HepG2 (cell line): ENCODE data around the gene MGST2. TPM values are rescaled to one million over a fixed set of nuclear protein-coding genes. Genes with fewer than 3 reads are reported as not detected.
A peak's percentile ranks its signal among the peaks of the same experiment; 100 is the strongest.

Experiments used
- ATAC-seq: fragments of 200-7000 bp; cut with Tn5 transposase; 3 replicates; pipeline ENCODE4 v1.9.1; 2020; ENCODE audit warnings: mild to moderate bottlenecking, moderate library complexity
- BruUV-seq: library from RNA; stranded (reverse); fragments of 400-500 nt; replicated peaks from 2 replicates; lab custom pipeline; 2021; lab: Mats Ljungman, UMichigan
- CTCF ChIA-PET: fragments of 300-600 bp; formaldehyde crosslinking; extraction: SDS; loops from one replicate; lab custom pipeline; 2021; ENCODE audit warnings: low total read pairs, inconsistent platforms, low intra/inter-chr PET ratio; lab: Yijun Ruan, JAX
- POLR2A ChIA-PET: fragments of 350-600 bp; sonication (Branson Sonifier 250); formaldehyde crosslinking; loops from one replicate; lab custom pipeline; 2020; ENCODE audit warnings: antibody characterized with exemption, inconsistent platforms; lab: Yijun Ruan, JAX
- DNase-seq: peaks from one replicate; pipeline ENCODE4 v3.0.0-alpha.2; 2015; ENCODE audit warnings: low spot score
- FAIRE-seq: peaks from 3 replicates; lab custom pipeline; 2011; peaks lifted over from hg19 to GRCh38; lab: Jason Lieb, UNC
- H2AFZ ChIP-seq: one replicate; pipeline ENCODE4 v1.6.1; 2011; ENCODE audit warnings: low read length, inconsistent platforms
- H3K27ac ChIP-seq: fragments of 300-600 bp; 3 replicates; pipeline ENCODE4 v1.8.0; 2011; ENCODE audit warnings: mixed run types, mild to moderate bottlenecking, mixed read lengths, low read length, inconsistent platforms; ENCODE audit not compliant: insufficient read depth; ENCODE audit errors: extremely low read length
- H3K27me3 ChIP-seq, 2 experiments: fragments of 200-600 bp in 1 of 2; 2 replicates in 1 of 2; 3 replicates in 1 of 2; pipeline versions ENCODE4 v1.6.0 to v1.8.0; 2011; ENCODE audit warnings: low read length in 2 of 2, mild to moderate bottlenecking in 2 of 2, moderate library complexity in 2 of 2, inconsistent platforms in 1 of 2; ENCODE audit not compliant: insufficient read depth in 2 of 2, control insufficient read depth in 1 of 2
- H3K36me3 ChIP-seq, 2 experiments: fragments of 200-600 bp in 1 of 2; replicated peaks in 1 of 2; 2 replicates in 1 of 2; 3 replicates in 1 of 2; pipeline versions ENCODE4 v1.5.1 to v1.8.0; 2011; ENCODE audit warnings: low read length in 2 of 2, inconsistent platforms in 1 of 2; ENCODE audit not compliant: insufficient read depth in 2 of 2, control insufficient read depth in 1 of 2
- H3K4me1 ChIP-seq: 2 replicates; pipeline ENCODE4 v1.5.1; 2012; ENCODE audit warnings: low read length, inconsistent platforms; ENCODE audit not compliant: insufficient read depth
- H3K4me2 ChIP-seq: 2 replicates; pipeline ENCODE4 v1.6.0; 2011; ENCODE audit warnings: low read depth, low read length, inconsistent platforms
- H3K4me3 ChIP-seq, 3 experiments: fragments of 200-600 bp in 1 of 3; sonication (generic), shearing (Covaris generic) in 1 of 3; replicated peaks in 1 of 3; 2 replicates each; pipeline ENCODE4 v1.5.1; 2011 to 2016; ENCODE audit warnings: low read length in 3 of 3, inconsistent platforms in 2 of 3, low read depth in 2 of 3, mild to moderate bottlenecking in 2 of 3, control low read depth in 1 of 3, mixed read lengths in 1 of 3; ENCODE audit not compliant: insufficient read depth in 1 of 3
- H3K79me2 ChIP-seq: one replicate; pipeline ENCODE4 v1.6.1; 2011; ENCODE audit warnings: low read length, inconsistent platforms; ENCODE audit not compliant: insufficient read depth
- H3K9ac ChIP-seq: 2 replicates; pipeline ENCODE4 v1.6.0; 2011; ENCODE audit warnings: mild to moderate bottlenecking, low read depth, low read length, inconsistent platforms; ENCODE audit not compliant: insufficient read depth
- H3K9me3 ChIP-seq: 2 replicates; pipeline ENCODE4 v1.5.1; 2012; ENCODE audit warnings: mild to moderate bottlenecking, low read length
- H4K20me1 ChIP-seq: 2 replicates; pipeline ENCODE4 v1.6.0; 2011; ENCODE audit warnings: inconsistent platforms, mild to moderate bottlenecking, low read length, moderate library complexity; ENCODE audit not compliant: insufficient read depth
- CEBPB ChIP-seq: IDR thresholded peaks from 2 replicates; pipeline ENCODE4 v1.6.1; 2011; ENCODE audit warnings: low read depth, low read length, improper control_type of control experiment, borderline replicate concordance
- FOXM1 ChIP-seq: sonication (generic); formaldehyde crosslinking; IDR thresholded peaks from 2 replicates; pipeline ENCODE4 v1.5.0; 2020; ENCODE audit warnings: missing genetic modification reagents
- KDM5B ChIP-seq: sonication (generic); formaldehyde crosslinking; IDR thresholded peaks from 2 replicates; pipeline ENCODE4 v1.4.0; 2020; ENCODE audit warnings: missing genetic modification reagents, mild to moderate bottlenecking, borderline replicate concordance
- RNF2 ChIP-seq: fragments of 450-650 bp; conservative IDR thresholded peaks from 2 replicates; pipeline ENCODE4 v1.6.1; 2016; ENCODE audit warnings: low read depth
- ZBTB7A ChIP-seq: sonication (generic); formaldehyde crosslinking; IDR thresholded peaks from 2 replicates; pipeline ENCODE4 v1.8.0; 2022; ENCODE audit warnings: mild to moderate bottlenecking, missing genetic modification reagents
- WGBS: methylation state at CpG from one replicate; pipeline ENCODE4 v1.1.6; 2017; ENCODE audit warnings: low lambda C conversion rate; 5-methylcytosine and 5-hydroxymethylcytosine counted together
- in situ Hi-C: cut with HindIII; loops from 2 replicates; pipeline ENCODE4 v1.10.0; 2017; ENCODE audit warnings: low pct_unique_long_range_greater_than_20kb; ENCODE audit not compliant: extremely low pct_ligation_motif_present
- intact Hi-C: fragments of 100-400 bp; cut with micrococcal nuclease; formaldehyde crosslinking; loops from one replicate; pipeline ENCODE4 v1.10.0; 2022; ENCODE audit not compliant: unreplicated experiment
- polyA plus RNA-seq, 8 experiments: library from polyadenylated mRNA; depleted of rRNA in 3 of 8; stranded (reverse) in 7 of 8; unstranded in 1 of 8; fragments of >200 nt; fragmentation: Illumina TruSeq in 4 of 8; extraction: Trizol in 4 of 8; gene quantifications; 2 replicates each; pipeline versions ENCODE4 v1.2.1 to v1.2.3, GENCODE V29; 2011 to 2016; ENCODE audit warnings: low read depth in 4 of 8, missing spikeins in 1 of 8, mixed read lengths in 1 of 8; ENCODE audit not compliant: insufficient read depth in 1 of 8
- total RNA-seq, 5 experiments: library from RNA; depleted of rRNA; stranded (reverse); fragments of >200 nt; fragmentation: Illumina TruSeq; extraction: Trizol; gene quantifications; 2 replicates each; pipeline ENCODE4 v1.2.3, GENCODE V29; 2016; ENCODE audit warnings: low read depth in 1 of 5
- TF ChIP-seq, protein P1 (sequence below): sonication (generic); formaldehyde crosslinking; IDR thresholded peaks from 2 replicates; pipeline ENCODE4 v1.4.0; 2020; ENCODE audit warnings: mild to moderate bottlenecking, missing genetic modification reagents
- TF ChIP-seq, protein P2 (sequence below): IDR thresholded peaks from 2 replicates; pipeline ENCODE4 v1.6.1; 2016; ENCODE audit warnings: missing compliant biosample characterization, missing genetic modification reagents, borderline replicate concordance
- TF ChIP-seq, protein P3 (sequence below): sonication (generic); formaldehyde crosslinking; IDR thresholded peaks from 2 replicates; pipeline ENCODE4 v1.5.1; 2020; ENCODE audit warnings: missing genetic modification reagents, mild to moderate bottlenecking, borderline replicate concordance
- TF ChIP-seq, protein P4 (sequence below), 2 experiments: sonication (generic) in 1 of 2; formaldehyde crosslinking in 1 of 2; IDR thresholded peaks; 2 replicates each; pipeline versions ENCODE4 v1.4.0 to v1.6.1; 2018 to 2020; ENCODE audit warnings: missing genetic modification reagents in 2 of 2, borderline replicate concordance in 1 of 2, low read depth in 1 of 2, mild to moderate bottlenecking in 1 of 2, missing biosample characterization in 1 of 2

The MGST2 gene
- total and polyA plus RNA-seq, 2 of the 13 experiments (the other 11 are each of a cell fraction or from before 2014, with no cell fraction given): 205 to 416 TPM

DNA sequence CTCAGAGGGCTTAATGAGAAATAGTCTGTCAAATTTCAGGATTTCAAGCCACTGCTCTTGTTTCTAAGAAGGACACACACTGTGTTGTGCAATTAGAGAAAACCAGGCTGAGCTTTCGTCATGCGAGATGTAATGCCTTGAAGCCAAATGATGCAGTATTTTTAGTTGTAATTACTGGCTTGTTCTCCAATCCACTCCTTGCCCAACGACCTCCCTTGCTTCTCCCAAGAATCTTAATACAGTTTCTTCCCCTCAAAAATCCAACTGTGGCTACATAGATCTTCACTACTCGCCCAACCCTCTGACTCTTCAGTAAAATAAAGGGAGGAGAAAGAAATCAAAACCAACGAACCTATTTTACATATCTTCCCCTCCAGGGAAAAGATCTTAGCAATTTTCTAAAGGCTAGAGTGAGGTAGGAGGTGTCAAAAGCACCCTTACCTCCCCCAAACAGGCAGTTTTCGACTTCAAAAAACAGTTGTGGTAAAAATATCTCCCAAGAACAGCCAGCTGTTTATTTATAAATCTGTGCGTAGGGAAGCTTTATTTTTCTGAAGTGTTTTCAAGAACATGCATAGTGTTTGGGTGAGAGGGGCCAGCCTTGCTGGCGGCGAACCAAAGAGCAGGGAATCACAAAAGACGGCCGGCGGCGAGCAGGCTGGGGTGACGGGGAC, 68.7 kb downstream of the MGST2 start:
- 95% methylated on average over 14 of the region's 14 CpGs for WGBS
- TF ChIP-seq, protein P1, sequence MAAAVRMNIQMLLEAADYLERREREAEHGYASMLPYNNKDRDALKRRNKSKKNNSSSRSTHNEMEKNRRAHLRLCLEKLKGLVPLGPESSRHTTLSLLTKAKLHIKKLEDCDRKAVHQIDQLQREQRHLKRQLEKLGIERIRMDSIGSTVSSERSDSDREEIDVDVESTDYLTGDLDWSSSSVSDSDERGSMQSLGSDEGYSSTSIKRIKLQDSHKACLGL: no peak
- TF ChIP-seq CEBPB: peak; percentile 46; the same call in 1 of the 2 replicates
- no peak overlapping the region for H3K4me2 ChIP-seq
- H3K9me3 ChIP-seq: no peaks in the 10 kb centered on the region
- FAIRE-seq (no peak), DNase-seq (no peak), ATAC-seq (no peak)
- H3K27me3 ChIP-seq: no peaks in the 10 kb centered on the region
- H3K4me1 ChIP-seq: peaks cover 26% of the 10 kb centered on the region
- H3K27ac ChIP-seq: no peak overlapping the region
- no peak overlapping the region for H2AFZ ChIP-seq
- peaks cover 0 to 15% of the 10 kb centered on the region in 2 experiments; a peak in 2 of 5 replicates for H3K36me3 ChIP-seq
- ChIA-PET POLR2A (no interaction called here), CTCF (no interaction called here)
- no peaks in the 10 kb centered on the region for H4K20me1 ChIP-seq
- intact Hi-C loops: no loop called here
- no TSS peak for BruUV-seq
- in situ Hi-C loops: no loop called here
- H3K79me2 ChIP-seq: no peaks in the 10 kb centered on the region
- no peak overlapping the region for H3K9ac ChIP-seq
- no peak overlapping the region for H3K4me3 ChIP-seq

DNA sequence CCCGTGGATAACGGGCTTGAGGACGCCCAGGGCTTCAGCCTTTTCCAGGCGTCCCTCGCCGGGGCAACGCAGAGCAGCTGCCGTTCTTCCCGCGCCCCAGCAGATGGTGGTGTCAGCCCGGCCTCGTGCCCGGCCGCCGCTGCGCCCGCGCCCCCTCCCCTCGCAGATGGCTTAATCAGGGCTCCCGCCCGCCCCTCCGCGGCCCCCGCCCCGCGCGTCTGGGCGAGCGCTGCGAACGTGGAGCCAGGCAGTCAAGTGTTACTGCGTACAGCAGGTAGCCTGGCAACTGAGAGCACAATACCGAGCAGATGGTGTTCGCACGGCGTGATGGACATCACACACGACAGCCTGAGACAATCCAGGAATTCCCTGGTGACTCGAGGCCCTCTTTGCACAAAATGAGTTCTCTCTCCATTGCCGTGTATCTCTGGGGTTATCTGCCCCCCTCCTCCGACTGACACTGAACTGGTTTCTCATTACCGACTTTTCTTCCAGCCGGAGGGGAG, 69.3 kb downstream of the MGST2 start:
- no peaks in the 10 kb centered on the region for H3K9me3 ChIP-seq
- no peak overlapping the region for H3K4me3 ChIP-seq
- no TSS peak for BruUV-seq
- FAIRE-seq: no peak
- H3K9ac ChIP-seq: no peak overlapping the region
- POLR2A ChIA-PET: no interaction called here
- CTCF ChIA-PET: no interaction called here
- ATAC-seq: peak; percentile 11; the same call in 1 of the 3 replicates
- intact Hi-C loops: no loop called here
- no peak for DNase-seq
- H3K4me2 ChIP-seq: no peak overlapping the region
- peaks cover 31% of the 10 kb centered on the region for H3K4me1 ChIP-seq
- no peak overlapping the region for H3K27ac ChIP-seq
- no peaks in the 10 kb centered on the region for H3K27me3 ChIP-seq
- no peaks in the 10 kb centered on the region for H4K20me1 ChIP-seq
- 96% methylated on average over 24 of the region's 42 CpGs for WGBS
- no peak overlapping the region for H2AFZ ChIP-seq
- H3K79me2 ChIP-seq: no peaks in the 10 kb centered on the region
- in situ Hi-C loops: no loop called here
- peaks cover 0 to 15% of the 10 kb centered on the region in 2 experiments; a peak in 2 of 5 replicates for H3K36me3 ChIP-seq
- TF ChIP-seq, protein P2, sequence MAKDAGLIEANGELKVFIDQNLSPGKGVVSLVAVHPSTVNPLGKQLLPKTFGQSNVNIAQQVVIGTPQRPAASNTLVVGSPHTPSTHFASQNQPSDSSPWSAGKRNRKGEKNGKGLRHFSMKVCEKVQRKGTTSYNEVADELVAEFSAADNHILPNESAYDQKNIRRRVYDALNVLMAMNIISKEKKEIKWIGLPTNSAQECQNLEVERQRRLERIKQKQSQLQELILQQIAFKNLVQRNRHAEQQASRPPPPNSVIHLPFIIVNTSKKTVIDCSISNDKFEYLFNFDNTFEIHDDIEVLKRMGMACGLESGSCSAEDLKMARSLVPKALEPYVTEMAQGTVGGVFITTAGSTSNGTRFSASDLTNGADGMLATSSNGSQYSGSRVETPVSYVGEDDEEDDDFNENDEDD (CRISPR knock-in tag): no peak
- no peak for TF ChIP-seq ZBTB7A (CRISPR knock-in tag)
- TF ChIP-seq RNF2: no peak
- TF ChIP-seq FOXM1 (CRISPR knock-in tag): no peak
- TF ChIP-seq, protein P3, sequence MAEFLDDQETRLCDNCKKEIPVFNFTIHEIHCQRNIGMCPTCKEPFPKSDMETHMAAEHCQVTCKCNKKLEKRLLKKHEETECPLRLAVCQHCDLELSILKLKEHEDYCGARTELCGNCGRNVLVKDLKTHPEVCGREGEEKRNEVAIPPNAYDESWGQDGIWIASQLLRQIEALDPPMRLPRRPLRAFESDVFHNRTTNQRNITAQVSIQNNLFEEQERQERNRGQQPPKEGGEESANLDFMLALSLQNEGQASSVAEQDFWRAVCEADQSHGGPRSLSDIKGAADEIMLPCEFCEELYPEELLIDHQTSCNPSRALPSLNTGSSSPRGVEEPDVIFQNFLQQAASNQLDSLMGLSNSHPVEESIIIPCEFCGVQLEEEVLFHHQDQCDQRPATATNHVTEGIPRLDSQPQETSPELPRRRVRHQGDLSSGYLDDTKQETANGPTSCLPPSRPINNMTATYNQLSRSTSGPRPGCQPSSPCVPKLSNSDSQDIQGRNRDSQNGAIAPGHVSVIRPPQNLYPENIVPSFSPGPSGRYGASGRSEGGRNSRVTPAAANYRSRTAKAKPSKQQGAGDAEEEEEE (CRISPR knock-in tag): no peak
- no peak for TF ChIP-seq KDM5B
- TF ChIP-seq, protein P4, sequence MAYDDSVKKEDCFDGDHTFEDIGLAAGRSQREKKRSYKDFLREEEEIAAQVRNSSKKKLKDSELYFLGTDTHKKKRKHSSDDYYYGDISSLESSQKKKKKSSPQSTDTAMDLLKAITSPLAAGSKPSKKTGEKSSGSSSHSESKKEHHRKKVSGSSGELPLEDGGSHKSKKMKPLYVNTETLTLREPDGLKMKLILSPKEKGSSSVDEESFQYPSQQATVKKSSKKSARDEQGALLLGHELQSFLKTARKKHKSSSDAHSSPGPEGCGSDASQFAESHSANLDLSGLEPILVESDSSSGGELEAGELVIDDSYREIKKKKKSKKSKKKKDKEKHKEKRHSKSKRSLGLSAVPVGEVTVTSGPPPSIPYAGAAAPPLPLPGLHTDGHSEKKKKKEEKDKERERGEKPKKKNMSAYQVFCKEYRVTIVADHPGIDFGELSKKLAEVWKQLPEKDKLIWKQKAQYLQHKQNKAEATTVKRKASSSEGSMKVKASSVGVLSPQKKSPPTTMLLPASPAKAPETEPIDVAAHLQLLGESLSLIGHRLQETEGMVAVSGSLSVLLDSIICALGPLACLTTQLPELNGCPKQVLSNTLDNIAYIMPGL (CRISPR knock-in tag; IDR thresholded peaks at IDR 0.05; ENCODE audit: borderline replicate concordance in 1 of 2, low read depth in 1 of 2): no peak
